Activated CD8-positive, alpha-beta T cell treated with anti-CD3 and anti-CD28 coated beads for 36 hours (primary cell): ENCODE results near the gene CYB5A. TPM values are rescaled to one million over a fixed set of nuclear protein-coding genes. Genes with fewer than 3 reads are reported as not detected.

Experiments
- ATAC-seq: fragments of 200-7000 bp; cut with Tn5 transposase; one replicate; pipeline ENCODE4 v1.10.0; 2021; ENCODE audit warnings: mild to moderate bottlenecking, moderate library complexity
- CTCF ChIA-PET: fragments of 350-600 bp; sonication (Branson Sonifier 250); formaldehyde crosslinking; loops from one replicate; lab custom pipeline; 2021; ENCODE audit warnings: antibody characterized with exemption; lab: Charles Lee
- POLR2A ChIA-PET: fragments of 350-600 bp; sonication (Branson Sonifier 250); formaldehyde crosslinking; loops from one replicate; lab custom pipeline; 2021; ENCODE audit warnings: antibody characterized with exemption; lab: Charles Lee
- DNase-seq: peaks from one replicate; pipeline ENCODE4 v3.0.0-alpha.2; 2020
- H3K27ac Mint-ChIP-seq: one replicate; pipeline ENCODE4 v1.8.0; 2021; ENCODE audit warnings: mild to moderate bottlenecking, mixed read lengths
- H3K27me3 Mint-ChIP-seq: one replicate; pipeline ENCODE4 v1.8.0; 2021; ENCODE audit warnings: mixed read lengths
- H3K36me3 Mint-ChIP-seq: one replicate; pipeline ENCODE4 v1.8.0; 2021; ENCODE audit warnings: low read depth, mixed read lengths
- H3K4me1 Mint-ChIP-seq: one replicate; pipeline ENCODE4 v1.8.0; 2021; ENCODE audit warnings: low read depth, mixed read lengths
- H3K4me3 Mint-ChIP-seq: one replicate; pipeline ENCODE4 v1.8.0; 2021; ENCODE audit warnings: mild to moderate bottlenecking, moderate library complexity, mixed read lengths
- H3K9me3 Mint-ChIP-seq: one replicate; pipeline ENCODE4 v1.8.0; 2021; ENCODE audit warnings: mixed read lengths
- CTCF ChIP-seq: fragments of 200-600 bp; IDR thresholded peaks from one replicate; pipeline ENCODE4 v1.8.0; 2022; ENCODE audit warnings: antibody characterized with exemption, mild to moderate bottlenecking
- intact Hi-C: fragments of 100-400 bp; cut with micrococcal nuclease; formaldehyde crosslinking; loops from one replicate; pipeline ENCODE4 v1.10.0; 2022
- total RNA-seq, 2 experiments: library from RNA; stranded (reverse); gene quantifications; one replicate each; pipeline ENCODE4 v1.2.3, GENCODE V29; 2021

The CYB5A gene
- total RNA-seq, 2 experiments from 2014 or later, result 60.2 to 62.4 TPM

GRCh38 chr18:74283646-74284045 lies 8.1 kb downstream of the CYB5A start:
- peaks cover 19% of the 10 kb centered on the region for H3K36me3 Mint-ChIP-seq
- intact Hi-C loops, result no loop called here
- ChIA-PET CTCF (no interaction called here), POLR2A (interaction anchor here (1.0 kb wide), 1 partner anchor 12 kb away, joined by 3 read pairs; no protein-coding TSS in a partner anchor)
- TF ChIP-seq CTCF, result no peak
- H3K9me3 Mint-ChIP-seq, result no peaks in the 10 kb centered on the region
- ATAC-seq (no peak), DNase-seq (no peak)
- no peaks in the 10 kb centered on the region for H3K27me3 Mint-ChIP-seq
- peaks cover 30% of the 10 kb centered on the region for H3K4me1 Mint-ChIP-seq
- H3K4me3 Mint-ChIP-seq, result no peak overlapping the region
- no peak overlapping the region for H3K27ac Mint-ChIP-seq

DNA sequence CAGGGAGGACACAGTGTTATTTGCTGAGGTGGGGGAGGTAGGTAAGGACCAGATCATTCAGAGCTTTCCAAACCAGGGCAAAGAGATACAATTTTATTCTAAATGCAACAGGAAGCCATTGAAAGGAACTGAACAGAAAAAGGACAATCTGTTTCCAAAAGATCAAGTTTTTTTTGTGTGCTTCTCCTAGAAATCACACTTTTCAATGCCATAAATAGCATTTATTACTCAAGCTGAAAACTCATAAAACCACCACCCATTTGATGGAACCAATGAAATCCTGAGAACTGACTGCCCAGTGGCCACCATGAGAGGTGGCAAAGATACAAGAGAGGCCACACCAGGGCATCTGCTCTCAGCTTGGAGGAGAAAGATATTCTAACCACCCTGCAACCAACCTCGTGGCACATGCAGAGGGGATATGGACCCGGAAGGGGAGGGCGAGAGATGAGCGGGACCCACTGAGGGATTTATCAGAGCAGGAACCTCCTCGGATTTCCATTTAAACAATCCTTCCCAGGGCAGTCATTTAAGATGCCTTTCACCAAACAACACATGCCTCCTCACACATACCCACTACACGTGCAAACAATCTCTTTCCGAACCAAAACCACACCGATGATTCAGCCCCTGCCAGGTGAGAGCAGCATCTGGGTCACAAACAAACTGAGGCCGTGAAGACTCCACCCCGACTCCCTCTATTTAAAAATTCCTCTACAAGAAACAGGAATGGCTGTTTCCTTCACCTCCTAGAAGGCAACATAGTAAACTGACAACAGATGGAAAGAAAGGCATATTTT lies 8.8 kb downstream of the CYB5A start:
- POLR2A ChIA-PET, result no interaction called here
- peaks cover 19% of the 10 kb centered on the region for H3K36me3 Mint-ChIP-seq
- H3K27me3 Mint-ChIP-seq, result no peaks in the 10 kb centered on the region
- CTCF ChIA-PET, result no interaction called here
- H3K27ac Mint-ChIP-seq, result peak overlapping the region; percentile 71
- intact Hi-C loops, result no loop called here
- H3K4me1 Mint-ChIP-seq, result peaks cover 30% of the 10 kb centered on the region
- DNase-seq (peak; percentile 46), ATAC-seq (peak; percentile 68)
- TF ChIP-seq CTCF, result no peak
- H3K4me3 Mint-ChIP-seq, result no peak overlapping the region
- no peaks in the 10 kb centered on the region for H3K9me3 Mint-ChIP-seq

- no peak for TF ChIP-seq CTCF
- no peaks in the 10 kb centered on the region for H3K27me3 Mint-ChIP-seq
- ATAC-seq (no peak), DNase-seq (no peak)
- H3K36me3 Mint-ChIP-seq, result peaks cover 19% of the 10 kb centered on the region
- peak overlapping the region; percentile 71 for H3K27ac Mint-ChIP-seq
- no peaks in the 10 kb centered on the region for H3K9me3 Mint-ChIP-seq
- ChIA-PET POLR2A (no interaction called here), CTCF (no interaction called here)
- H3K4me1 Mint-ChIP-seq, result peaks cover 23% of the 10 kb centered on the region
- no peak overlapping the region for H3K4me3 Mint-ChIP-seq
- intact Hi-C loops, result no loop called here
These were observed 9.6 kb downstream of the CYB5A start for GRCh38 chr18:74281980-74282754.

DNA sequence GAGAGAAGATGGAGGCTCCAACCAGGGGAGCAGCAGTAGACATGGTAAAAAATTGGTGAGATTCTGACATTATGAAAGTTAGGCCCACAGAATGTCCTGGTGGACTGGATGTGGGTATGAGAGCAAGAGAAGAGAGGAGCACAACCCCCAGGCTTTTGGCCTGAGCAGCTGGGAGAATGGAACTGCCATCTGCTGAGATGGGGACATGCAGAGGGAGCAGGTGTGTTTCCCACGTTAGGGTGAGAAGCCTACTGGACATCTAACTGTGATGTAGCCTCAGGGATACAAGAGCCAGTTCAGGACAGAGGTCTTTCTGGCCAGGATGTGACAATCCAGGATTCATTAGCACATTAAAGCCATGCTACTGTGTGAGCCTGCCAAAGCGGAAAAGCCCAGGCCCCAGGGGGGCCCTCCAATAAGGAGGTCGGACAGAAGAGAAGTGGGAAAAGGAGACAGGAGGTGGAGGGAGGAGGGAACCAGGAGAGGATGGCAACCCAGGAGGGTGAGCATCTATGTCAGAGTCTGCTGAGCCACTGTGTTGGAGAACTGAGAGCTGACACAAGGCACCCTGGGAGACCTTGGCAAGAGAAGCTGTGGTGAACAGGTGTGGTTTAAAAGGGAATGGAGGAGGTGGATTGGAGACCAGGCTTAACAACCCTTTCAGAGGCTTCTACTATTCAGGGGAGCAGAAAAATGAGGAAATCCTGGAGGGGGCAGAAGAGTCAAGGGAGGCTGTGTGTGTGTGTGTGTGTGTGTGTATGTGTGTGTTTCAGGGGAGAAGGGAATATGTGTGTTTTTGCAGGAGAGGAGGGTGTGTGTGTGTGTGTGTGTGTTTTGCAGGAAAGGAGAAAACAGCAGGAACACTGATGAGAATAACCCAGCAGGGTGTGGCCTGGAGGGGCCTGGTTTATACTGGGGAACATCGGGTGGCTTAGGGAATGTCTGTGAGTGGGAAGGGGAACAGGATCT lies 10.5 kb downstream of the CYB5A start:
- CTCF ChIA-PET, result no interaction called here
- POLR2A ChIA-PET, result no interaction called here
- peaks cover 23% of the 10 kb centered on the region for H3K4me1 Mint-ChIP-seq
- H3K9me3 Mint-ChIP-seq, result no peaks in the 10 kb centered on the region
- no peak for TF ChIP-seq CTCF
- peaks cover 19% of the 10 kb centered on the region for H3K36me3 Mint-ChIP-seq
- H3K27ac Mint-ChIP-seq, result peak overlapping the region; percentile 16
- intact Hi-C loops, result no loop called here
- no peaks in the 10 kb centered on the region for H3K27me3 Mint-ChIP-seq
- DNase-seq (no peak), ATAC-seq (no peak)
- H3K4me3 Mint-ChIP-seq, result no peak overlapping the region
